ENCODE results near the gene TAC3. TPM values are rescaled to one million over a fixed set of nuclear protein-coding genes. Genes with fewer than 3 reads are reported as not detected.

The TAC3 gene
- total RNA-seq, 1 experiment from 2014 or later: not detected

Other genes starting within 250 kb of the TAC3 start
- gene SDR9C7, start 82.1 kb downstream of the TAC3 start, total RNA-seq (2014; rRNA removed; shearing (Covaris generic)): not detected in 2 replicates
- 0.05 TPM in 1 of 2 replicates, not detected in the other for gene RDH16, start 58.9 kb downstream of the TAC3 start, total RNA-seq (2014; rRNA removed; shearing (Covaris generic))
- 8.8 and 10.3 TPM in 2 replicates for gene ZBTB39, start 10.0 kb downstream of the TAC3 start, total RNA-seq (2014; rRNA removed; shearing (Covaris generic))
- not detected in 2 replicates for gene MYO1A, start 33.6 kb upstream of the TAC3 start, total RNA-seq (2014; rRNA removed; shearing (Covaris generic))
- gene NEMP1, start 62.3 kb upstream of the TAC3 start, total RNA-seq (2014; rRNA removed; shearing (Covaris generic)): 22.8 and 23.6 TPM in 2 replicates
- gene NAB2, start 72.6 kb upstream of the TAC3 start, total RNA-seq (2014; rRNA removed; shearing (Covaris generic)): 16.3 and 19.6 TPM in 2 replicates
- gene STAT6, start 94.8 kb upstream of the TAC3 start, total RNA-seq (2014; rRNA removed; shearing (Covaris generic)): 51.3 and 68.8 TPM in 2 replicates
- 3.1 and 5.5 TPM in 2 replicates for gene LRP1, start 112.0 kb upstream of the TAC3 start, total RNA-seq (2014; rRNA removed; shearing (Covaris generic))
- gene LRP1-AS, start 131.1 kb upstream of the TAC3 start, total RNA-seq (2014; rRNA removed; shearing (Covaris generic)): not detected in 2 replicates
- 9.7 and 10.7 TPM in 2 replicates for gene NXPH4, start 200.3 kb upstream of the TAC3 start, total RNA-seq (2014; rRNA removed; shearing (Covaris generic))
- gene SHMT2, start 213.2 kb upstream of the TAC3 start, total RNA-seq (2014; rRNA removed; shearing (Covaris generic)): 373 and 409 TPM in 2 replicates
- gene STAC3, start 234.7 kb upstream of the TAC3 start, total RNA-seq (2014; rRNA removed; shearing (Covaris generic)): 0.57 and 0.58 TPM in 2 replicates